Stomach smooth muscle (tissue), 2 donors: Measurements from ENCODE around the gene CRY1.
"Not testable (repeated sequence)": the region's sequence is repeated elsewhere in the genome, so short reads cannot be mapped to it uniquely, and the experiment has no call there.

ENCODE experiments used
- H3K27ac ChIP-seq: one replicate; pipeline ENCODE4 v1.7.0; 2013; ENCODE audit warnings: mild to moderate bottlenecking, low read length, inconsistent platforms
- H3K27me3 ChIP-seq, 2 donors: one replicate each; pipeline ENCODE4 v1.7.0; 2013; ENCODE audit warnings: low read length in 2 of 2; ENCODE audit not compliant: insufficient read depth in 2 of 2, control insufficient read depth in 1 of 2
- H3K36me3 ChIP-seq, 2 donors: one replicate each; pipeline ENCODE4 v1.7.0; 2013; ENCODE audit warnings: low read length in 2 of 2; ENCODE audit not compliant: control insufficient read depth in 2 of 2, insufficient read depth in 2 of 2
- H3K4me1 ChIP-seq: one replicate; pipeline ENCODE4 v1.7.0; 2013; ENCODE audit warnings: low read length; ENCODE audit not compliant: control insufficient read depth, insufficient read depth
- H3K4me3 ChIP-seq, 2 donors: one replicate each; pipeline ENCODE4 v1.7.0; 2013; ENCODE audit warnings: low read length in 2 of 2
- H3K9ac ChIP-seq, 2 donors: one replicate each; pipeline ENCODE4 v1.7.0; 2013; ENCODE audit warnings: low read length in 2 of 2, mild to moderate bottlenecking in 1 of 2
- H3K9me3 ChIP-seq, 2 donors: one replicate each; pipeline ENCODE4 v1.7.0; 2013; ENCODE audit warnings: low read length in 2 of 2; ENCODE audit not compliant: control insufficient read depth in 2 of 2
- donor health status: healthy.
- donor health status: Pancreatic carcinoma.

Gene CRY1

DNA sequence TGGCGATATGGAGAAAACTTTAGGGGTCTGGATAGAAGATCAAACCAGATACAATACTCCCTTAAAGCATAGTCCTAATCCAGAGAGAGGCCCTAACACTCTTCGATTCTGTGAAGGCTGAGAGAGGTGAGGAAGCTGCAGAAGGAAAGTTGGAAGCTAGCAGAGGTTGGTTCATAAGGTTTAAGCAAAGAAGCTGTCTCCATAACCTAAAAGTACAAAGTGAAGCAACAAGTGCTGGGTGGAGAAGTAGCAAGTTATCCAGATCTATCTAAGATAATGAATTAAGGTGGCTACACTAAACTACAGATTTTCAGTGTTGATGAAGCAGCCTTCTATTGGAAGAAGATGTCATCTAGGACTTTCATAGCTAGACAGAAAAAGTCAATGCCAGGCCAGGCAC is 81.8 kb downstream of the CRY1 start:
- Histone ChIP-seq H3K27ac (no peak overlapping the region), H3K9ac (no peak overlapping the region), H3K27me3 (no peaks in the 10 kb centered on the region), H3K36me3 (no peaks in the 10 kb centered on the region), H3K4me1 (no peaks in the 10 kb centered on the region), H3K4me3 (no peak overlapping the region), H3K9me3 (no peaks in the 10 kb centered on the region)

DNA sequence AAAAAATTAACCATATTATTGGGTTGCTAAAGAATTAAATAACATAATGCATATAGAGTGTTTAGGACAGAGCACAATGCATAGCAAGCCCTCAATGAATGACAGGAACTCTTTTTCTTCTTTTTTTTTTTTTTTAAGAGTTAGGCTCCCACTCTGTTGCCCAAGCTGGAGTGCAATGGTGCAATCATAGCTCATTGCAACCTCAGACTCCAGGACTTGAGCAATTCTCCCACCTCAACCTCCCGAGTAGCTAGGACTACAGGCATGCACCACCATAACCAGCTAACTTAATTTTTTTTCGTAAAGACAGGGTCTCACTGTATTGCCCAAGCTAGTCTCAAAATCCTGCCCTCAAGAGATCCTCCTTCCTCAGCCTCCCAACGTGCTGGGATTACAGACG is 85.9 kb downstream of the CRY1 start:
- Histone ChIP-seq H3K4me1 (no peaks in the 10 kb centered on the region), H3K9ac (no peak overlapping the region), H3K27me3 (no peaks in the 10 kb centered on the region), H3K27ac (no peak overlapping the region), H3K4me3 (no peak overlapping the region), H3K36me3 (peaks cover 0 to 3% of the 10 kb centered on the region in 2 donors), H3K9me3 (no peaks in the 10 kb centered on the region)

DNA sequence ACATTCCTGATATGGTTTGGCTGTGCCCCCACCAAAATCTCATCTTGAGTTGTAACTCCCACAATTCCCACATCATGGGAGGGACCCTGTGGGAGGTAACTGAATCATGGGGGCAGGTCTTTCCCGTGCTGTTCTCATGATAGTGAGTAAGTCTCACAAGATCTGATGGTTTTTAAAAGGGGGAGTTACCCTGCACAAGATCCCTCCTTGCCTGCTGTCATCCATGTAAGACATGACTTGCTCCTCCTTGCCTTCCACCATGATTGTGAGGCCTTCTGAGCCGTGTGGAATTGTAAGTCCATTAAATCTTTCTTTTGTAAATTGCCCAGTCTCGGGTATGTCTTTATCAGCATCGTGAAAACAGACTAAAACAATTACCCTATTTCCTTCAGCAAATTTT is 90.7 kb downstream of the CRY1 start:
- peaks cover 0 to 15% of the 10 kb centered on the region in 2 donors for H3K36me3 ChIP-seq
- H3K27ac ChIP-seq, H3K4me1 ChIP-seq, H3K4me3 ChIP-seq, H3K9ac ChIP-seq, H3K9me3 ChIP-seq, H3K27me3 ChIP-seq: not testable (repeated sequence)

DNA sequence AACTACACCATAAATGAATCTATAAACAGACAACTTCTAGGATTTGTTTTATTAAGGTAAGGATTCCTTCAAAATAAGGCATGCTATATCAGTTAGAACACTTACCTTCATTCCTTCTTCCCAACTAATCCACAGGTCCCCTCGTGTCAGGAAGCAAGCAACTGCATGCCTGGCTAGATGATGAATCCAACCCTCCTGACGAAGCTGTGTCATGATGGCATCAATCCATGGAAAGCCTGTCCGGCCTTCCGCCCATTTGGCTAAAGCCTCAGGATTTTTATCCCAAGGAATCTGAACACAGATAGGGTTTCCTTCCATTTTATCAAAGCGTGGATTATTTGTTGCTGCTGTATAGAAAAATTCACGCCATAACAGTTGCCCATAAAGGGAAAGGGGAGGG is 93.9 kb downstream of the CRY1 start:
- no peaks in the 10 kb centered on the region for H3K4me1 ChIP-seq
- no peaks in the 10 kb centered on the region for H3K27me3 ChIP-seq

DNA sequence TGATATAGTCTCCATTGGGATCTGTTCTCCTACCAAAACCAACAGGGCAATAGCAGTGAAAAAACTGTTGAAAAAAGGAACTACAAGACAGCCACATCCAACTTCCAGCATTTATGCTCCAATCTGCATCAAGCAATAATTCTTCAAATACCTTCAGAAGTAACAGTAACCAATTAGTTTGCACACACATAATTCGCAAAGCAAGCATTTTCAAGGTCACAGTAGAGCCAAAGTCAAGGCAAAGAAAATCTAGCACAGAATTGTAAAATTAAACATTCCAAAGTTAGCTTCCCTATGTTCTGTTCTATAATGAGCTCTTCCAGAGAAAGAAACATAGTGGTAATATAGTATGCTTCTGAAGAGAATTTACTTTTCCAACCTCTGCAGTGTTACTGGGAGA is 95.4 kb downstream of the CRY1 start:
- H3K4me1 ChIP-seq, result no peaks in the 10 kb centered on the region
- H3K9ac ChIP-seq, result no peak overlapping the region
- H3K27ac ChIP-seq, result no peak overlapping the region
- no peaks in the 10 kb centered on the region for H3K27me3 ChIP-seq
- peaks cover 6 to 30% of the 10 kb centered on the region in 2 donors for H3K36me3 ChIP-seq
- no peaks in the 10 kb centered on the region for H3K9me3 ChIP-seq
- no peak overlapping the region for H3K4me3 ChIP-seq

More for the DNA sequence above, 93.9 kb downstream of the CRY1 start:
- no peak overlapping the region for H3K9ac ChIP-seq
- peaks cover 6 to 30% of the 10 kb centered on the region in 2 donors for H3K36me3 ChIP-seq
- H3K9me3 ChIP-seq, result no peaks in the 10 kb centered on the region
- no peak overlapping the region for H3K27ac ChIP-seq
- H3K4me3 ChIP-seq, result no peak overlapping the region

DNA sequence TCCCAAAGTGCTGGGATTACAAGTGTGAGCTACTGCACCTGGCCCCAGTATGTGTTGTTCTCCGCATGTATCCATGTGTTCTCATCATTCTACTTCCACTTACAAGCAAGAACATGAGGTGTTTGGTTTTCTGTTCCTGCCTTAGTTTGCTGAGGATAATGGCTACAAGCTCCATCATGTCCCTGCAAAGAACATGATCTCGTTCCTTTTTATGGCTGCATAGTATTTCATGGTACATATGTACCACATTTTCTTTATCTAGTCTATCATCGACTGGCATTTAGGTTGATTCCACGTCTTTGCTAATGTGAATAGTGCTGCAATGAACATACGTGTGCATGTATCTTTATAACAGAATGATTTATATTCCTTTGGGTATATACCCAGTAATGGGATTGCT is 97.2 kb downstream of the CRY1 start:
- H3K27ac ChIP-seq, H3K4me1 ChIP-seq, H3K4me3 ChIP-seq, H3K9ac ChIP-seq, H3K9me3 ChIP-seq, H3K27me3 ChIP-seq: not testable (repeated sequence)
- H3K36me3 ChIP-seq, result peaks cover 6 to 26% of the 10 kb centered on the region in 2 donors

DNA sequence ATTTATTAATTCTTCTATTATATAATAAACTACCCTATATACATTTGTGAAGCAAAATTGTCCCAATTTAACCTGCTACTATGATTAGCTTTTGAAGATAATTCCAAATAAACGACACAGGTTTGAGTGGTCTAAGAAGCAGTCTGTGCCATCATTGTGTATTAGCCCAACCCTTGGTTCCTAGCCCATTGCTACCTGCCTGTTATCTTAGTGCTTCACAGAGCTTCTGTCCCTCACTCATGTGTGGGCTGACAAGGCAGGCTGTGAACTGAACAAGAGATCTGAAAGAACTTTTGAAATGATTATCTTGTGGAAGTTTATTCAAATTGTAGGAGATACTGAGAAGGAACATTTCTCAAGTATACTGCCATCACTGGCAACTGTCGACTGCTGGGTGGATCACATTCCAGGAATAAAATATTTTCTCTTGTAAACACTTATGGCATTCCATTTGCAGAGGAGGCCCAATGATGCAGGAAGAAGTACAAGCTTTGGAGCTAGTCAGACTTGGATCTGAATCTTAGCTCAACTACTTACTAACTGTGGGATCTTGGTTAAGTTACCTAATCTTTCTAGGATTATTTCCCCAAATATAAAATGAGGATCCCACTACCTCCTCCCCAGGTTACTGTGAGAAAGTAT is 98.6 kb downstream of the CRY1 start:
- no peaks in the 10 kb centered on the region for H3K27me3 ChIP-seq
- H3K9me3 ChIP-seq, result no peaks in the 10 kb centered on the region
- peak overlapping the region; percentile 25 for H3K27ac ChIP-seq
- H3K4me3 ChIP-seq, result no peak overlapping the region
- H3K9ac ChIP-seq, result peak overlapping the region in 1 of 2 donors; percentile 6
- H3K4me1 ChIP-seq, result no peaks in the 10 kb centered on the region
- peaks cover 6 to 23% of the 10 kb centered on the region in 2 donors for H3K36me3 ChIP-seq

DNA sequence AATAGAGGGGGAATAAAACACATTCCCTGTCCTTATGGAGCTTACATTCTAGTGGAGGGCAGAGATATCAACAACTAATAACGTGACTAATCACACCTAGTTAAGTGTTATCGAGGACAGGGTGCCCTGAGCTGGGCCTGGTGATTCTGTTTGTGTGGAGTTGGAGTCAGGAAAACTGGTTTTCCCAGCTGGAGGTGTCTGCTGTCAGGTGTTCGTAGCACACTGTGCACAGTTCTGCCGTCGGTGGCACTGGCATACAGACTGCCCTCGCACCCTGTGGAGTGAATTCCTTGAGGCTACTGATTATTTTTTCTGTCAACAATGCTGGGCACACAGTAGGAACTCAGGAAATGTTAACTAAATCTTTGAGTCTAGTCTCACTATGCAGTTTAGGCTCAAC is 105.5 kb downstream of the CRY1 start:
- Histone ChIP-seq H3K4me3 (peak overlapping the region in 1 of 2 donors; percentile 93), H3K4me1 (peaks cover 24% of the 10 kb centered on the region), H3K9me3 (no peaks in the 10 kb centered on the region), H3K27ac (peak overlapping the region; percentile 88), H3K27me3 (no peaks in the 10 kb centered on the region), H3K9ac (peak overlapping the region in 1 of 2 donors; percentile 22), H3K36me3 (peaks cover 4 to 5% of the 10 kb centered on the region in 2 donors)

DNA sequence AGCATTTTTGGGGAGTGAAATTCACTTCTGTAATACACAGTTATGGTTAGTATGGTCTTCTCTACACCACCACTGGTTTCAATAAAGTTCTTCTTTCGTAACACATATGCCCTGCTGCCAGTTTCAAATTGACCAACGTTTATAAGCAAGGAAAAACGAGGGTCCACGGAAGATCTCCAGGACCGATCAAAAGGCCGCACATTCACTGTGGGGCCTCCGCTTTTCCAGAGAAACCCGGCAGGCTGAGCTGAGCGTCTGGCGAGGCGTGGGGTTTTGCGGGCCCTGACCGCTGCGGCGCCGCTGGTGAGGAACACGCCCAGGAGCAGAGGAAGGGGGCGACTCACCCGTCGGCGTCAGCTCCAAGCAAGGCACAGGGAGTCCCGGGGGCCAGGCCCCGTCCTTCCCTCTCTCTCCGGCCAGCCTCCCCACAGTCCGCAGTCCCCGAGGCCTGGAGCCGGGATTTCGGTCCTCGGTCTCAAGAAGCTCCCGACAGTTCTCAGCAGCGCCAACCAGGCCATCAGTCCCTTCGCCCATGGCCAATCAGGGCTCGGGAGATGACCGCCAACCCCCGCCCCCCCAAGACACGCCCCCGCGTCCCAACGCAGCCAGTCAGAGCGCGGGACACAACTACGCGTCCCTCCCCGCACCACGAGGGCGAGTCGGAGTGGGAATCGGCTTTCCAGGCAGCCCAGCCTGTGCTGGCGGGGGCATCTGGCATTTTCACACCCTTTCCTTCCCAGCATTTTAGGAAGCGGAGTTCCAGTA is 106.5 kb downstream of the CRY1 start, which contains the start of gene MTERF2:
Gene MTERF2, minus strand, starts transcription at position 522 of the 765 bp plus-strand sequence. CDS start 8,432 bp downstream, outside the sequence.
- peaks cover 3 to 4% of the 10 kb centered on the region in 2 donors for H3K36me3 ChIP-seq
- H3K27me3 ChIP-seq, result no peaks in the 10 kb centered on the region
- peak within 1 kb of the TSS; percentile 93 to 95 for H3K4me3 ChIP-seq
- H3K27ac ChIP-seq, result peak within 1 kb of the TSS; percentile 88
- H3K4me1 ChIP-seq, result peaks cover 24% of the 10 kb centered on the region
- peak within 1 kb of the TSS; percentile 94 for H3K9ac ChIP-seq
- H3K9me3 ChIP-seq, result no peaks in the 10 kb centered on the region

DNA sequence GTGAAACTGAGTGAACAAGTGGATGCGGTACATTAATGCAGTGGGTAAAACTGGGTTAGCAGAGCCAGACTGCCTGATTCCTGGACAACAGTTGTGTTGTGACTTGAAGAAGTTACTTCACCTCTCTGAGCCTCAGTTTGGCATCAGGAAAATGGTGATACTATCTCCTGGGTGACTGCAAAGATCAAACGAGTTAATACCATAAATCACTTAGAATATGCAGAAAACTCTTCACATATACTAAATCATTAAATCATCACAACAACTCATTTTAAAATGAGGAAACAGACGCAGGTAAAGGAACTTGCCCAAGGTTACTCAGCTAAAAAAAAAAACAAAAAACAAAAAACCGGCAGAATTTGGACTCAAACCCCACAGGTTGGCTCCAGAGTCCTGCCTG is 107.2 kb downstream of the CRY1 start:
- peaks cover 3 to 4% of the 10 kb centered on the region in 2 donors for H3K36me3 ChIP-seq
- H3K9ac ChIP-seq, result peak overlapping the region; percentile 94
- peak overlapping the region; percentile 88 for H3K27ac ChIP-seq
- no peaks in the 10 kb centered on the region for H3K27me3 ChIP-seq
- peaks cover 24% of the 10 kb centered on the region for H3K4me1 ChIP-seq
- no peaks in the 10 kb centered on the region for H3K9me3 ChIP-seq
- H3K4me3 ChIP-seq, result peak overlapping the region; percentile 93 to 95

DNA sequence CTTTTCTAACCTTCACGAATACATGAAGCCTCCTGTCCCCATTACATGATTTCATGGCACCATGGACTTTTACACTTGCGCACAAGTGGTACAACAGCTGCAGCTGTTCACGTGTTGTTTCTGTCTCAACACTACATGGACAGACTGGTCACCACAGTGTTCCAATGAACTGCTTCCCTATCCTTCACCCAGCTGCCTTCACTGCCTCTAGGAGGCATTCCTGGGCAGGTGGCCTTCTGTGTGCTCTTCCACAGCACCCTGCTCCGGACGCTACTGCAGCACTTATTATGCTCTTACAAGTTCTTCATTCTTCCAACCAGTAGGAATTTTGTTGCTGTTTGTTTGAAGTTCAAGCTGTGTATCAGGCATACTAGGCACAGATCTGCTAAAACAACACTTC is 107.9 kb downstream of the CRY1 start:
- H3K36me3 ChIP-seq, result peaks cover 3 to 4% of the 10 kb centered on the region in 2 donors
- no peak overlapping the region for H3K27ac ChIP-seq
- no peaks in the 10 kb centered on the region for H3K9me3 ChIP-seq
- no peaks in the 10 kb centered on the region for H3K27me3 ChIP-seq
- H3K4me3 ChIP-seq, result peak overlapping the region; percentile 93 to 95
- H3K9ac ChIP-seq, result peak overlapping the region in 1 of 2 donors; percentile 94
- peaks cover 24% of the 10 kb centered on the region for H3K4me1 ChIP-seq
